ENCODE data around the gene PREX1. TPM values are rescaled to one million over a fixed set of nuclear protein-coding genes. Genes with fewer than 3 reads are reported as not detected.
"Not testable (repeated sequence)": the region's sequence is repeated elsewhere in the genome, so short reads cannot be mapped to it uniquely, and the experiment has no call there.

Gene PREX1
- total RNA-seq, 4 donors from 2014 or later, result 7.5 to 10.9 (median 9.1) TPM

DNA sequence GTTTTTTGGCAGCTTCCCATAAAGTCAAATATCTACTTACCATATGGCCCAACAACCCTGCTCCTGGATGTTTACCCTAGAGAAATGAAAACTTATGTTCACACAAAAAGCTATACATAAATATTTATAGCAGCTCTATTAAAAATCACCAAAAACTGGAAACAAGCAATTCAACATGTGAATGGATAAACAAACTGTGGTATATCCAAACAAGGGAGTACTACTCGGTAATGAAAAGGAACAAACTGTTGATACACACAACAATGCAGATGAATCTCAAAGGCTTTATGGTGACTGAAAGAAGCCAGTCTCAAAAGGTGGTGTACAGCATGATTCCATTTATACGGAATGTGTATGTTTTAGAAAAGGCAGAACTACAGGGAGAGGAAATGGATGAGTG lies 48.4 kb downstream of the PREX1 start:
- Histone ChIP-seq H3K27me3 (no peaks in the 10 kb centered on the region), H3K27ac (no peak overlapping the region), H3K4me3 (no peak overlapping the region), H3K4me1 (no peaks in the 10 kb centered on the region), H3K36me3 (no peaks in the 10 kb centered on the region), H3K9me3 (no peaks in the 10 kb centered on the region)
- intact Hi-C loops (cut with DNase I; ENCODE audit: low total_unique reads) (no loop called here), in situ Hi-C loops (cut with MboI; ENCODE audit: low sequenced_read_pairs in 4 of 4) (no loop called here)
- DNase-seq (no peak), ATAC-seq (no peak)
- TF ChIP-seq CTCF (IDR thresholded peaks at IDR 0.05 in 4 of 5, conservative IDR thresholded peaks at IDR 0.05 in 1 of 5), result no peak
- TF ChIP-seq POLR2A (IDR thresholded peaks at IDR 0.05), result no peak

GRCh38 chr20:48777821-48778220 lies 50.0 kb downstream of the PREX1 start:
- no peak for ATAC-seq
- Histone ChIP-seq H3K36me3 (no peaks in the 10 kb centered on the region), H3K9me3 (no peaks in the 10 kb centered on the region), H3K4me3 (no peak overlapping the region), H3K4me1 (no peaks in the 10 kb centered on the region), H3K27me3 (no peaks in the 10 kb centered on the region), H3K27ac (no peak overlapping the region)
- no peak for DNase-seq
- in situ Hi-C loops (cut with MboI; ENCODE audit: low sequenced_read_pairs in 4 of 4) (no loop called here), intact Hi-C loops (cut with DNase I; ENCODE audit: low total_unique reads) (no loop called here)
- TF ChIP-seq CTCF (IDR thresholded peaks at IDR 0.05 in 4 of 5, conservative IDR thresholded peaks at IDR 0.05 in 1 of 5), result no peak
- no peak for TF ChIP-seq POLR2A (IDR thresholded peaks at IDR 0.05)

GRCh38 chr20:48777005-48777404 lies 50.8 kb downstream of the PREX1 start:
- H3K36me3 ChIP-seq, result no peaks in the 10 kb centered on the region
- in situ Hi-C loops (cut with MboI; ENCODE audit: low sequenced_read_pairs in 4 of 4), result no loop called here
- H3K27ac ChIP-seq, result no peak overlapping the region
- H3K4me1 ChIP-seq, result no peaks in the 10 kb centered on the region
- DNase-seq (no peak), ATAC-seq (no peak)
- H3K27me3 ChIP-seq, result no peaks in the 10 kb centered on the region
- H3K9me3 ChIP-seq, result no peaks in the 10 kb centered on the region
- no peak overlapping the region for H3K4me3 ChIP-seq
- intact Hi-C loops (cut with DNase I; ENCODE audit: low total_unique reads), result no loop called here
- no peak for TF ChIP-seq POLR2A (IDR thresholded peaks at IDR 0.05)
- TF ChIP-seq CTCF (IDR thresholded peaks at IDR 0.05 in 4 of 5, conservative IDR thresholded peaks at IDR 0.05 in 1 of 5), result no peak

DNA sequence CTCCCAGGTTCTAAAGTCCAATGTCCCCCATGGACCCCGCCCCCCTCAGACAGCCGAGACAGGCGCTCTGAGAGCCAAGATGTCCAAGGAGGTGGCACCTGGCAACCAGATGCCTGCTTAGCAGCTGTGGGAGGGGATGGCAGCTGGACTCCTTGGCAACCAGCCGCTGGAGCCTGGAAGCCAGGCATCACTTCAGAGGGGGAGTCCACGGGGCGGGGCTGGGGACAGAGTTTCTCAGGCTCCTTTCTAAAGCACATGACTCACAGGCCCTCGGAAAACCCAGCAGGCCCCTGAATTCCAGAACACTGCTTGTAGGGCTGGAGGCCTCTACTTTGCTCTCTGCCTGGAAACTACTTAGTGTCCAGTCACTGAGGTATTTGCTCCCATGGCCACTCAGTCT lies 51.5 kb downstream of the PREX1 start:
- intact Hi-C loops (cut with DNase I; ENCODE audit: low total_unique reads) (no loop called here), in situ Hi-C loops (cut with MboI; ENCODE audit: low sequenced_read_pairs in 4 of 4) (no loop called here)
- H3K27me3 ChIP-seq, result no peaks in the 10 kb centered on the region
- DNase-seq, result peak in 1 of 2 donors; percentile 34
- peak in 1 of 2 donors; percentile 24 for ATAC-seq
- H3K9me3 ChIP-seq, result no peaks in the 10 kb centered on the region
- no peaks in the 10 kb centered on the region for H3K36me3 ChIP-seq
- H3K27ac ChIP-seq, result no peak overlapping the region
- TF ChIP-seq CTCF (IDR thresholded peaks at IDR 0.05 in 4 of 5, conservative IDR thresholded peaks at IDR 0.05 in 1 of 5), result no peak
- no peak for TF ChIP-seq POLR2A (IDR thresholded peaks at IDR 0.05)
- no peak overlapping the region for H3K4me3 ChIP-seq
- no peaks in the 10 kb centered on the region for H3K4me1 ChIP-seq

- H3K9me3 ChIP-seq; H3K36me3 ChIP-seq; H3K4me1 ChIP-seq; H3K27ac ChIP-seq; intact Hi-C loops (cut with DNase I; ENCODE audit: low total_unique reads); ATAC-seq; DNase-seq; in situ Hi-C loops (cut with MboI; ENCODE audit: low sequenced_read_pairs in 4 of 4); H3K27me3 ChIP-seq; H3K4me3 ChIP-seq: not testable (repeated sequence)
Observed at GRCh38 chr20:48775545-48775944, 52.3 kb downstream of the PREX1 start.

Measured in gastrocnemius medialis (tissue), 4 donors.